SKM-1 treated with dmso at 0.1 percent for 144 hours (cell line): Measurements from ENCODE around the gene CA5A.
"Not testable (repeated sequence)": the region's sequence is repeated elsewhere in the genome, so short reads cannot be mapped to it uniquely, and the experiment has no call there.

Experiments
- DNase-seq: peaks from one replicate; lab custom pipeline; 2025; ENCODE audit not compliant: unreplicated experiment; lab: John Stamatoyannopoulos, UW

CA5A gene

GRCh38 chr16:87949071-87949744 is 12.9 kb upstream of the CA5A start:
- DNase-seq: no peak

GRCh38 chr16:87948735-87949070 is 12.4 kb upstream of the CA5A start:
- no peak for DNase-seq

DNA sequence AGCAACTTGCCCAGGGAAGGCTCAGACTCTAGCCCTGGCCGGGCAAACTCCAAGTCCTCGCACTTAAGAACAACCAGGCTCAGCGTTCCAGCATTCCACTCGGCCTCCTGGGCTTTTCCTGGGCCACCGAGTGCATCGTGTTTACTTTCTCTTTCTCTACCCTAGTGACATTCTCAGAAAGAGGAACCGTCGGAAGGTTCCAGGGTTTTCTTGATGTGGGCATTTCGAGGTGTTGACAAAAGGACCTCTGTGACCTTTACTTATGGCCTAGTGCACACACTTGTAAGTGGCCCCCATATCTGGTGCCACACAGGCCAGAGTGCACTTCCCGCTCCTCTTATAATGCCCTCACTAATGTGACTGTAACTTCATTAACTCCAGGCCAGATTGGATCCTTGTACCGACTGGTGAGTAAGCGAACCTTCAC is 11.8 kb upstream of the CA5A start:
- no peak for DNase-seq

DNA sequence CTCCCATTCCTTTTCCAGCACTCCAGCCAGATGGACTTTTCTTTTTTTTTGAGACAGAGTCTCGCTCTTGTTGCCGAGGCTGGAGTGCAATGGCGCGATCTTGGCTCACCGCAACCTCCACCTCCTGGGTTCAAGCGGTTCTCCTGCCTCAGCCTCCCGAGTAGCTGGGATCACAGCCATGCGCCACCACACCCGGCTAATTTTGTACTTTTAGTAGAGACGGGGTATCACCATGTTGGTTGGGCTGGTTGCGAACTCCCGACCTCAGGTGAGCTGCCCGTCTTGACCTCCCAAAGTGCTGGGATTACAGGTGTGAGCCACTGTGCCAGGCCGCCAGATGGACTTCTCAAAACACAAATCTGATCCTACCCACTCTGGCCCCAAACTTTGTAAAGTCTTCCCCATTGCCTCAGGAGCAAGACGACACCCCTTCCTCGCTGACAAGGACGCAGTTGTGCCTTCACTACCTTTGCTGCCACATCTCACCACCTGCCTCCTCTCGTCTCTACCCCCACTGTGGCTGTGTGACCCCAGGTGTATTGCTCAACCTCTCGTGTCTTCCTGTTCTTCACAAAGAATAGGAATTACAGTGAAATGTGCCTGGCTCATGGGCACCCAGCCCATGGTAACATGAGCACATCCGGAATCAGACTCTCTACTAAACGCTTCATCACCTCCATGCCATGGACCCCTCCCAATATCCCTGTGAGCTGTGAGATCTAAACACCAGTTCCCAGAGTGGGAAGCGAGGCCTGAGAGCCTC is 11.2 kb upstream of the CA5A start:
- DNase-seq: no peak

DNA sequence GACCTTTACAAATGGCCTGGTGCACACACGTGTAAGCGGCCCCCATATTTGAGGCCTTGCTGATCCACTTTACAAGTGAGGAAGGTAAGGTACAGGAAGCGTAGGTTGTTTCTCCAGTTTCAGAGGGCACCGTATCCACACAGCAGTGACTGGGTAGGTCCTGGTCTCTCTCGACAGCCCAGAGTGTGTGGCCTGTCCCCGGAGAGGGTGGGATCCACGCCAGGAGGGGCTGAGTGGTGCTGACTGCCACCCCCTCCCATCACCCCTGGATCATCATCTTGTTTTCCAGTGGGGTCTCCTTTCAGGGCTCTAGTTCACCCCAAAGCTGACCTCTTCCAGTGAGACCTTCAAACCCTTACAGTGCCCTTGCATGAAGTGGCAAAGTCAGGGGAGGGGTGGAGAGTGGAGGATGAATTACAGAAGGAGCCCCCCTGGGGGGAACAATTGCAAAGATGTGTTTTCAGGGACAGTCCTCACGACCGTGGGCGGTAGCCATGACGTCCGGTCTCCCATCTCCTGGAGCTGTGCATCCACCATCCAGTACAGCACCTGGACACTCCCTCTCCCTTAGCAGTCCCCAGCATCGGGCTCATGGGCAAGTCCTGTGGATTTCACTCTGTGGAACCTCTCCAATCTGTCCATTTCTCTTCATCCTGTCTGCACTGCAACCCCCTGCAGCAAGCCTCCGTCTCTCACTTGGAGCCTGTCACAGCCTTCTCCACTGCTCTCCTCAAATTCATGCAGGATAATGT is 10.4 kb upstream of the CA5A start:
- no peak for DNase-seq

- DNase-seq: no peak
These were observed 9.2 kb upstream of the CA5A start for GRCh38 chr16:87945351-87946042.

GRCh38 chr16:87942680-87943079 is 6.4 kb upstream of the CA5A start:
- no peak for DNase-seq

DNA sequence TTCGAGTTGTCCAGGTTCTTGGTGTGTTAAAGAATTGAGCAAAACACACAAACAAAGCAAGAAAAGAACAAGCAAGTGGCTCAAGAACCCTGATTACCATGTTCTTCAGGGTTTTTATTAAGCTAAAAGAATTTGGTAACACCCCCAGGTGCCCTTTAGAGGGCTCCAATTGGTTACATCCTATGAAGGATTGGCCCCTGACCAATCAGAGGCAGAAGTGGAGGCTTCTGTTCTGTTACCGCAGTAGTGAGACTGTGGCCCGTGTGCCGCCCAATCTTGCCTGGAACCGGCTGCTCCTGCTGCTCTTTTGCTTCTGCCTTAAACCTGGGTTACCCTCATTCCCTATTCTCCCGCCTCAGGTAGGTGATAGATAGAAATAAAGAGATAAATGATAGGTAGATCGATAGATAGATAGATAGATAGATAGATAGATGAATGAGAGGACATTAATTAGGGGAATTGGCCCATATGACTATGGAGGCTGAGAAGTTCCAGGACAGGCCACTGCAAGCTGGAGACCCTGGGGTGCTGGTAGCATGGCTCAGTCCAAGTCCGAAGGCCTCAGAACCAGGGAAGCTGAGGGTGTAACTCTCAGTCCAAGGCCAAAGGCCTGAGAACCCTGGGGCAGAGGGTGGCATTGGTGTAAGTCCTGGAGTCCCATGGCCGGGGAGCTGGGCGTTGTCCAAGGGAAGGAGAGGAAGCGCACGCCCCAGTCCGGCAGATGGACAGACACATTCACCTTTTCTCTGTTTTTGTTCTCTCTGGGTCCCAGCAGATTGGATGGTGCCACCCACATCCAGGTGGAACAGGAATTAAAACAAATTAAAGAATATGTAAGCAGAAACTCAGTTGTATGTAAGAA is 3.5 kb upstream of the CA5A start:
- DNase-seq: no peak

DNA sequence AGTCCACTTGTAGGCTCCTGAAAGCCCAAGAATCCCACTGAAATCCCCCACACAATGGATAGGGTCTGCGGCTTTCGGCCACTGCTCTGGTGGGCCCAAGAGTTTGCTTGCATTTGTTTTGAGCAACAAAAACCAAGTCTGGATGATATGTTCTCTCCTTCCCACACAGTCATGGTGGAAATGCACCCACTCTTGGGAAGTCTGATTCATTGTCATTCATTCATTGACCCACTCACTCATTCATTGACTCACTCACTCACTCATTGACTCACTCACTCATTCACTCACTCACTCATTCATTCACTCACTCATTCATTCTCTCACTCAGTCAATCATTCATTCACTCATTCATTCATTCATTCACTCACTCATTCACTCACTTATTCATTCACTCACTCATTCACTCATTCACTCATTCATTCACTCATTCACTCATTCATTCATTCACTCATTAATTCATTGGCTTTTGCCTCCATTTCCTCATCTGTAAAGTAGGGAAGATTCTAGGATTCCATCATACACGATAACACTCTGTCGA is 2.2 kb upstream of the CA5A start:
- no peak for DNase-seq

DNA sequence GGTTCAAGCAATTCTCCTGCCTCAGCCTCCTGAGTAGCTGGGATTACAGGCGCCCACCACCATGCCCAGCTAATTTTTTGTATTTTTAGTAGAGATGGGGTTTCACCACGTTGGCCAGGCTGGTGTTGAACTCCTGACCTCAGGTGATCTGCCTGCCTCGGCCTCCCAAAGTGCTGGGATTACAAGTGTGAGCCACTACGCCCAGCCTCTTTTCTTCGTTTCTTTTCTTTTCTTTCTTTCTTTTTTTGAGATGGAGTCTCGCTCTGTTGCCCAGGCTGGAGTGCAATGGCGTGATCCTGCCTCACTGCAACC is 858 bp upstream of the CA5A start:
- not testable (repeated sequence) for DNase-seq

DNA sequence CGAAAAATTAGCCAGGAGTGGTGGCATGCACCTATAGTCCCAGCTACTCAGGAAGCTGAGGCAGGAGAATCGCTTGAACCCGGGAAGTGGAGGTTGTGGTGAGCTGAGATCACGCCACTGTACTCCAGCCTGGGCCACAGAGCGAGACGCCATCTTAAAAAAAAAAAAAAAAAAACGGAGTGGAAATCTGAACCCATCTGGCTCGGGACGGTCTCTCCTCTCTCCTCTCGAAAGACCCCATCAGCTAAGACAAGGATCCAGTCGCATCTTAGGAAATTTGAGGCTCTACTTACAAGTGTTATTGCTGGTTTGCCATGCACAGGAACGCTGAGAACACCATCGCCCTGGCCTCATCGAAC is 334 bp downstream of the CA5A start:
- not testable (repeated sequence) for DNase-seq

DNA sequence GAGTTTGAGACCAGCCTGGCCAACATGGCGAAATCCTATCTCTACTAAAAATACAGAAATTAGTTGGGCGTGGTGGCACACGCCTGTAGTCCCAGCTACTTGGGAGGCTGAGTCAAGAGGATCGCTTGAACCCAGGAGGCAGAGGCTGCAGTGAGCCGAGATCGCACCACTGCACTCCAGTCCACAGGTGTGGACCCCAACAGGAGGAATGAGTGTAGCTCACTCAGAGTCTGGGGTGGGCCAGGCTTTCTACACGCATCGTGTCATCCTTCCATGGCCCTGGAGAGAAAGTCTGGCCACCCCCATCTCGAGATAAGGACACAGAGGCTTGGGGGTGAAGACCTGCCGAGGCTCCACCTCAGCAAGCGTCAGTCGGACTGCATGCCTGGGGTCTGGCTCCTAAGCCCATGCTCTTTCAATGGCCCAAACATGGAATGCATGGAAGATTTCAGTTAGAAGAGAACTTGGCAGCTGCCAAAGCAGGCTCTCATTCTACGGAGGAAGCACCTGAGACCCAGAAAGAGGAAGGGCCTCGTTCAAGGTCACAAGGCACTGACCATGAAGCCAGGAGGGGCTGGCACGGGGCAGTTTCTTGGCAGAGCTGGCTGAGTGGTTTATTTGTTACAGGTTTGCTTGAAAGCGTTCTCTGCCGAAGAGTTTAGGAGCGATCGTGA is 1.4 kb downstream of the CA5A start:
- not testable (repeated sequence) for DNase-seq

DNA sequence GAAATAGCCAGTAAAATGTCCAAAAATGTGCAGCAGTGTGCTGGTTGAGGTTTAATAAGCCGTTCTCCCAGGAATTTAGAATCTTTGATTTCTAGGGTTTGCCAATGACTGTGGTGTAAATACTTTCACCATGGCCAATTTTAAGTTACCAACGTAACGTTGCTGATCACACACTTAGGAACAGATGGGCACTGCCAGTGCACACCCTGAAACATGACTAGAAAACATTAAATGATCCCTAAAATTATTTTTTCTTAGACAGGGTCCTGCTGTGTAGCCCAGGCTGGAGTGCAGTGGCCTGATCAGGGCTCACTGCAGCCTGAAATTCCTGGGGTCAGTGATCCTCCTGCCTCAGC is 3.2 kb downstream of the CA5A start:
- no peak for DNase-seq

GRCh38 chr16:87932475-87933139 is 3.7 kb downstream of the CA5A start:
- DNase-seq: not testable (repeated sequence)

GRCh38 chr16:87931504-87931903 is 4.8 kb downstream of the CA5A start:
- DNase-seq: no peak

DNA sequence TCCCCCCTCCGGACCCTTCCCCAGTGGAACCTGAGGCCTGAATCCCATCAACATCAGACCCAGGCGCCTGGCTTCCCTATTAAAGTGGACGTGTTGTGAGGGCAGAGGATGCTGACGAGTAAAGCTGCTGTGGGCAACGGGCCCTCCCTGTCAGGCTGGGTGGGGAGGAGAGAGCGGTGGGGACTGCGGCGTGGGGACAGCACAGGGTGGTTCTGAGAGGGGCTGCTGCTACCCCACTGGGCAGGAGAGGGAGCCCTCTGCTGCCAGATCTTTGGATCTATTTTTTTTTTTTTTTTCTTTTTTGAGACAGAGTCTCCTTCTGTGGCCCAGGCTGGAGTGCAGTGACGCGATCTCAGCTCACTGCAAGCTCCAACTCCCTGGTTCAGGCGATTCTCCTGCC is 5.9 kb downstream of the CA5A start:
- DNase-seq: no peak

DNA sequence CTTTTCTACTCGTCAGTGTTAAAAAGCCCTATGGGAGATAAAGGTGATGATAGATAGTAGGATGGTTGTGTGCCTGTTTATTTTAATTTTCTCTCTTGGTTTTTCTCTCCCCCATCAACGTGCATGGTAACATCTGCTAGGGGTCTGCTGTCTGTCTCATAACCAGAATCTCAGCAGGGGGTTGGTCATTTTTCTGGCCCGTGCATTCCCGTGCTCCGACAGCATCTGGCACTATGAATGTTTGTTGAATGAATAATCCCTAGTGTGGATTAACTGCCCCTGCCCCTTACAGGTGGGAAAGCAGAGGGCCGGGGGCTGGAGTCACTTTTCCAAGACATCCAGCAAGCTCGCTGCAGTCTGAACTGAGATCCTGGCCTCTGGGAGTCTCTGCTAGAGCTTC is 6.3 kb downstream of the CA5A start:
- no peak for DNase-seq

GRCh38 chr16:87927195-87927562 is 9.2 kb downstream of the CA5A start:
- DNase-seq: no peak
